Measurements from ENCODE around the gene GPX2. TPM values are rescaled to one million over a fixed set of nuclear protein-coding genes. Genes with fewer than 3 reads are reported as not detected.
"Not testable (repeated sequence)": the region's sequence is repeated elsewhere in the genome, so short reads cannot be mapped to it uniquely, and the experiment has no call there.

Gene GPX2
- total RNA-seq, 4 donors from 2014 or later: 115 to 286 (median 143) TPM

DNA sequence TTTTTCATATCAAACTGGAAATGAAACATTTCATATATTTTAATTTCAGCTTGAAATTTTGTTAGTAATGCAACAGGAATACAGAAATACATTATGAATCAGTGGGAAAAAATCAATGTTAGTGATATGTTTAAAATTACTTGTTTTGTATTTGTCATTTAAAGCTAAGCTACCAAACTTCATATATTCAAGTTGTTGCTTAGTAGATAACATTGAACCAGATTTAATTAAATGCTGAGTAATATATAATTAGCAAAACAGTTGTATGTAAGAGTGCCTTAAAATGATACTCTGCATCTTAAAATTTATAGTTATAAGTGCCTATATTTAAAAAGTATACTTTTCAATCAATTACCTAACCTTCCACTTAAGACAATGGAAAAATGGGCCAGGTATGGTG, 23.3 kb downstream of the GPX2 start:
- no peak overlapping the region for H3K4me3 ChIP-seq
- DNase-seq: no peak
- TF ChIP-seq POLR2A (IDR thresholded peaks at IDR 0.05): no peak
- TF ChIP-seq, protein P1, sequence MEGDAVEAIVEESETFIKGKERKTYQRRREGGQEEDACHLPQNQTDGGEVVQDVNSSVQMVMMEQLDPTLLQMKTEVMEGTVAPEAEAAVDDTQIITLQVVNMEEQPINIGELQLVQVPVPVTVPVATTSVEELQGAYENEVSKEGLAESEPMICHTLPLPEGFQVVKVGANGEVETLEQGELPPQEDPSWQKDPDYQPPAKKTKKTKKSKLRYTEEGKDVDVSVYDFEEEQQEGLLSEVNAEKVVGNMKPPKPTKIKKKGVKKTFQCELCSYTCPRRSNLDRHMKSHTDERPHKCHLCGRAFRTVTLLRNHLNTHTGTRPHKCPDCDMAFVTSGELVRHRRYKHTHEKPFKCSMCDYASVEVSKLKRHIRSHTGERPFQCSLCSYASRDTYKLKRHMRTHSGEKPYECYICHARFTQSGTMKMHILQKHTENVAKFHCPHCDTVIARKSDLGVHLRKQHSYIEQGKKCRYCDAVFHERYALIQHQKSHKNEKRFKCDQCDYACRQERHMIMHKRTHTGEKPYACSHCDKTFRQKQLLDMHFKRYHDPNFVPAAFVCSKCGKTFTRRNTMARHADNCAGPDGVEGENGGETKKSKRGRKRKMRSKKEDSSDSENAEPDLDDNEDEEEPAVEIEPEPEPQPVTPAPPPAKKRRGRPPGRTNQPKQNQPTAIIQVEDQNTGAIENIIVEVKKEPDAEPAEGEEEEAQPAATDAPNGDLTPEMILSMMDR (IDR thresholded peaks at IDR 0.05): no peak
- H3K27me3 ChIP-seq: no peaks in the 10 kb centered on the region
- H3K4me1 ChIP-seq: peaks cover 0 to 20% (median 6%) of the 10 kb centered on the region in 4 donors
- H3K27ac ChIP-seq: no peak overlapping the region
- H3K36me3 ChIP-seq: peaks cover 0 to 6% (median 0%) of the 10 kb centered on the region in 3 donors
- H3K9me3 ChIP-seq: no peaks in the 10 kb centered on the region

DNA sequence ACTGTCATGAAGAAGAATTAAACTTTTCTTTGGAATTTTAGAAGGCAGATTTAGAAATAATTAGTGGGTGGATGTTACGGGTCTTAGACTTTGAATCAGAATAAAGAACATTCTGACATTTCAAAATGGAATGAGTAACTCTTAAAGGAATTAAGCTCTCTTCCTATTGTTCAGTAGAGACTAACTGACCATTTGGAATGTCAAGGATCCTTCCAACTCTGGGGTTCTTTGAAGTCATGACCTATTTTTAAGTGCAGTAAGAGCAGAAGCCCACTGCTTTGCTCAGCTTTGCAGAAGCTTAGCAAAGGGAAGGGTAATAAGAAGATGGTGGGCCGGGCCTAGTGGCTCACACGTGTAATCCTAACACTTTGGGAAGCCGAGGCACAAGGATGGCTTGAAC, 24.3 kb downstream of the GPX2 start:
- Histone ChIP-seq H3K4me3 (no peak overlapping the region), H3K4me1 (peaks cover 0 to 20% (median 6%) of the 10 kb centered on the region in 4 donors), H3K36me3 (no peaks in the 10 kb centered on the region), H3K9me3 (no peaks in the 10 kb centered on the region), H3K27me3 (no peaks in the 10 kb centered on the region), H3K27ac (no peak overlapping the region)
- no peak for DNase-seq
- TF ChIP-seq, protein P1 (IDR thresholded peaks at IDR 0.05): no peak
- no peak for TF ChIP-seq POLR2A (IDR thresholded peaks at IDR 0.05)

GRCh38 chr14:64915797-64916196, 26.7 kb downstream of the GPX2 start:
- TF ChIP-seq, protein P1 (IDR thresholded peaks at IDR 0.05): no peak
- no peak for TF ChIP-seq POLR2A (IDR thresholded peaks at IDR 0.05)
- no peak for DNase-seq
- H3K27me3 ChIP-seq: no peaks in the 10 kb centered on the region
- H3K9me3 ChIP-seq: no peaks in the 10 kb centered on the region
- H3K27ac ChIP-seq: no peak overlapping the region
- H3K4me3 ChIP-seq: no peak overlapping the region
- peaks cover 0 to 20% (median 6%) of the 10 kb centered on the region in 4 donors for H3K4me1 ChIP-seq
- H3K36me3 ChIP-seq: no peaks in the 10 kb centered on the region

- Histone ChIP-seq H3K4me1 (peaks cover 0 to 20% (median 6%) of the 10 kb centered on the region in 4 donors), H3K9me3 (no peaks in the 10 kb centered on the region), H3K27ac (peak overlapping the region; percentile 92 to 94 (median 93)), H3K36me3 (no peaks in the 10 kb centered on the region), H3K27me3 (no peaks in the 10 kb centered on the region), H3K4me3 (peak overlapping the region; percentile 62 to 88 (median 74))
- TF ChIP-seq POLR2A (IDR thresholded peaks at IDR 0.05): no peak
- TF ChIP-seq, protein P1 (IDR thresholded peaks at IDR 0.05): no peak
- DNase-seq: no peak
These were observed 27.5 kb downstream of the GPX2 start for GRCh38 chr14:64915029-64915424.

GRCh38 chr14:64914237-64915028, 28.1 kb downstream of the GPX2 start, which contains the start of gene CHURC1:
TSS of gene CHURC1 (plus strand) at chr14:64914455. CDS start at chr14:64914496, 41 bp downstream.
- DNase-seq: peak; percentile 97 to 99 (median 98)
- H3K36me3 ChIP-seq: no peaks in the 10 kb centered on the region
- H3K9me3 ChIP-seq: no peaks in the 10 kb centered on the region
- peak; percentile 69 to 81 for TF ChIP-seq POLR2A (IDR thresholded peaks at IDR 0.05)
- TF ChIP-seq, protein P1 (IDR thresholded peaks at IDR 0.05): no peak
- no peaks in the 10 kb centered on the region for H3K27me3 ChIP-seq
- peak within 1 kb of the TSS; percentile 62 to 88 (median 74) for H3K4me3 ChIP-seq
- H3K27ac ChIP-seq: peak within 1 kb of the TSS; percentile 92 to 94 (median 93)
- H3K4me1 ChIP-seq: peaks cover 0 to 20% (median 6%) of the 10 kb centered on the region in 4 donors

DNA sequence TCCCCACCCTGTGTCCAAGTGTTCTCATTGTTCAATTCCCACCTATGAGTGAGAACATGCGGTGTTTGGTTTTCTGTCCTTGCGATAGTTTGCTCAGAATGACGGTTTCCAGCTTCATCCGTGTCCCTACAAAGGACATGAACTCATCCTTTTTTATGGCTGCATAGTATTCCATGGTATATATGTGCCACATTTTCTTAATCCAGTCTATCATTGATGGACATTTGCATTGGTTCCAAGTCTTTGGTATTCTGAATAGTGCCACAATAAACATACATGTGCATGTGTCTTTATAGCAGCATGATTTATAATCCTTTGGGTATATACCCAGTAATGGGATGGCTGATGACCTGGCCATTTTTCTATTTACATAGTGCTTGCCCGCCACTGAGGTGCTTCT, 29.1 kb downstream of the GPX2 start:
- H3K9me3 ChIP-seq, DNase-seq, H3K36me3 ChIP-seq, H3K27me3 ChIP-seq: not testable (repeated sequence)
- Histone ChIP-seq H3K27ac (peak overlapping the region in 2 of 4 donors; percentile 92 to 93), H3K4me3 (peak overlapping the region in 2 of 4 donors; percentile 77 to 88), H3K4me1 (peaks cover 0 to 19% (median 6%) of the 10 kb centered on the region in 4 donors)

Measured in Peyer's patch (tissue), 4 donors.